ENCODE data around the gene LAMA2. TPM values are rescaled to one million over a fixed set of nuclear protein-coding genes. Genes with fewer than 3 reads are reported as not detected.
A peak's percentile ranks its signal among the peaks of the same experiment; 100 is the strongest.

Gene LAMA2
- total and polyA plus RNA-seq, 4 donors, result 6.0 to 86.5 (median 46.4) TPM

DNA sequence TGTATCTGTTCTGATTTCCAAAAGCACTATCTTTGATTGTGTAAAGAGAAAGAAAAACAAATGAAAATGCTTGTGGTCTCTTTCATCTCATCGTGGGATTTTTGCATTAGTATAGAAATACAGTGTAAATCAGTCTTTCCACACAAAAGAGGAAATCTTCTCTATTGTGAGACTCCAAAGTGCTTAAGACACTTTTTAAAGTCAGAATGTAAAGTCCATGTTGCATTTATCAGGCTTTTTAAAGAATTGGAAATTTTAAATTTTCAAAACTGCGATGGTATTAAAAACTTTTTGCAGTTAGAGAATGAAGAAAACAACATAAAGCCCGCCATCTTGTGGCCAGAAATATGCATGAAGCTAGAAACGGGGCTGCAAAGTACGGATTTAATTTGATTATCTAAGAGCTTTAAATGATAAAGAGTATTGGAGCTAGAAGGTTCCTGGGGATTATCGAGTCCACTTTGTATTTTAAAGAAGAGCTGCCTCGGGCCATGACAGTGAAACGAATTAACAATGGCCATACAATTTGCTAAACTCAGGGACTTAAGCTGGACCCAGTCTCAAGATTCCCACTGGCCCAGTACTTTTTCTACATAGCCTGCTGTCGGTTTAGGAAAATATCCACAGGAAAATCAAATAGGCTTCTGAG is 487.5 kb downstream of the LAMA2 start:
- H3K27ac ChIP-seq (ENCODE audit: low read depth in 1 of 2, low read length in 2 of 2), result no peak overlapping the region
- intact Hi-C loops (cut with DNase I), result no loop called here
- ATAC-seq (ENCODE audit: low FRiP score) (no peak), DNase-seq (peak in 1 of 2 donors; percentile 40)
- H3K4me1 ChIP-seq (ENCODE audit: control insufficient read depth in 1 of 2, insufficient read depth in 2 of 2, low read length in 2 of 2), result no peaks in the 10 kb centered on the region
- 5 to 6% methylated on average over 9 of the region's 9 CpGs for WGBS, 2 donors
- peaks cover 0 to 1% of the 10 kb centered on the region in 2 donors for H3K36me3 ChIP-seq (ENCODE audit: control insufficient read depth in 1 of 2, insufficient read depth in 2 of 2, low read length in 1 of 2)
- peak overlapping the region in 1 of 2 donors; percentile 10 for H3K4me3 ChIP-seq (ENCODE audit: low read length in 2 of 2)
- no peaks in the 10 kb centered on the region for H3K27me3 ChIP-seq (ENCODE audit: control insufficient read depth in 1 of 2, insufficient read depth in 2 of 2, low read length in 1 of 2)
- H3K9me3 ChIP-seq (ENCODE audit: control insufficient read depth, low read length), result no peaks in the 10 kb centered on the region

DNA sequence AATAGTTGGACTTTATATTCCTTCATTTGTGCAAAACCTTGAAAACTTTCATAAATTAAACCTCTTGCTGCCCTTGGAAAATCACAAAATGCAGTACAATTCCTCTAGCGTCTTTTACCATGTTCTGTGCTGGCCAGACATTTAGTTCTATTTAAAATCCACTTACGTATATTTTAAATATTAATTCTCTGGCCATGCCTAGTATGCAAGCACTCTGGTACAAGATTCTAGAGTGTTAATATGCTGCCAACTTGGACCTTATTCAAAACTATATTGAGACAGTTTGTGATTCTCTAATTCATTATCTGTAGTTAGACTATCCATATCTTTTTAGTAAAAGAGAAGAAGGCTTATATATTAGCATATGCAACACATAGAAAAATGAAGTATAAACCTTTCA is 498.9 kb downstream of the LAMA2 start:
- H3K4me3 ChIP-seq (ENCODE audit: low read length in 2 of 2), result no peak overlapping the region
- no peaks in the 10 kb centered on the region for H3K36me3 ChIP-seq (ENCODE audit: control insufficient read depth in 1 of 2, insufficient read depth in 2 of 2, low read length in 1 of 2)
- no peaks in the 10 kb centered on the region for H3K9me3 ChIP-seq (ENCODE audit: control insufficient read depth, low read length)
- no peaks in the 10 kb centered on the region for H3K27me3 ChIP-seq (ENCODE audit: control insufficient read depth in 1 of 2, insufficient read depth in 2 of 2, low read length in 1 of 2)
- DNase-seq (no peak), ATAC-seq (ENCODE audit: low FRiP score) (no peak)
- 38 to 43% methylated on average over 2 of the region's 2 CpGs for whole genome bisulfite sequencing, 2 donors
- H3K4me1 ChIP-seq (ENCODE audit: control insufficient read depth in 1 of 2, insufficient read depth in 2 of 2, low read length in 2 of 2), result no peaks in the 10 kb centered on the region
- intact Hi-C loops (cut with DNase I), result no loop called here
- no peak overlapping the region for H3K27ac ChIP-seq (ENCODE audit: low read depth in 1 of 2, low read length in 2 of 2)

- intact Hi-C loops (cut with DNase I), result no loop called here
- Histone ChIP-seq H3K36me3 (ENCODE audit: control insufficient read depth in 1 of 2, insufficient read depth in 2 of 2, low read length in 1 of 2) (no peaks in the 10 kb centered on the region), H3K27me3 (ENCODE audit: control insufficient read depth in 1 of 2, insufficient read depth in 2 of 2, low read length in 1 of 2) (no peaks in the 10 kb centered on the region), H3K9me3 (ENCODE audit: control insufficient read depth, low read length) (no peaks in the 10 kb centered on the region), H3K4me1 (ENCODE audit: control insufficient read depth in 1 of 2, insufficient read depth in 2 of 2, low read length in 2 of 2) (no peaks in the 10 kb centered on the region), H3K4me3 (ENCODE audit: low read length in 2 of 2) (no peak overlapping the region), H3K27ac (ENCODE audit: low read depth in 1 of 2, low read length in 2 of 2) (no peak overlapping the region)
- 94 to 95% methylated on average over 7 of the region's 7 CpGs for whole genome bisulfite sequencing, 2 donors
- ATAC-seq (ENCODE audit: low FRiP score) (no peak), DNase-seq (no peak)
These were observed 500.0 kb downstream of the LAMA2 start for GRCh38 chr6:129382916-129383315.

- Histone ChIP-seq H3K9me3 (ENCODE audit: control insufficient read depth, low read length) (no peaks in the 10 kb centered on the region), H3K4me1 (ENCODE audit: control insufficient read depth in 1 of 2, insufficient read depth in 2 of 2, low read length in 2 of 2) (no peaks in the 10 kb centered on the region), H3K36me3 (ENCODE audit: control insufficient read depth in 1 of 2, insufficient read depth in 2 of 2, low read length in 1 of 2) (no peaks in the 10 kb centered on the region), H3K4me3 (ENCODE audit: low read length in 2 of 2) (no peak overlapping the region), H3K27ac (ENCODE audit: low read depth in 1 of 2, low read length in 2 of 2) (no peak overlapping the region), H3K27me3 (ENCODE audit: control insufficient read depth in 1 of 2, insufficient read depth in 2 of 2, low read length in 1 of 2) (no peaks in the 10 kb centered on the region)
- intact Hi-C loops (cut with DNase I), result no loop called here
- DNase-seq (no peak), ATAC-seq (ENCODE audit: low FRiP score) (no peak)
- 82 to 87% methylated on average over 1 of the region's 1 CpG for WGBS, 2 donors
These were observed 502.2 kb downstream of the LAMA2 start for GRCh38 chr6:129385117-129385516.

GRCh38 chr6:129390900-129391299 is 508.0 kb downstream of the LAMA2 start:
- no peak overlapping the region for H3K4me3 ChIP-seq (ENCODE audit: low read length in 2 of 2)
- no peak overlapping the region for H3K27ac ChIP-seq (ENCODE audit: low read depth in 1 of 2, low read length in 2 of 2)
- no peaks in the 10 kb centered on the region for H3K4me1 ChIP-seq (ENCODE audit: control insufficient read depth in 1 of 2, insufficient read depth in 2 of 2, low read length in 2 of 2)
- WGBS, 2 donors, result 63 to 70% methylated on average over 2 of the region's 2 CpGs
- no peaks in the 10 kb centered on the region for H3K9me3 ChIP-seq (ENCODE audit: control insufficient read depth, low read length)
- DNase-seq, result no peak
- H3K27me3 ChIP-seq (ENCODE audit: control insufficient read depth in 1 of 2, insufficient read depth in 2 of 2, low read length in 1 of 2), result no peaks in the 10 kb centered on the region
- intact Hi-C loops (cut with DNase I), result no loop called here
- ATAC-seq (ENCODE audit: low FRiP score), result no peak
- no peaks in the 10 kb centered on the region for H3K36me3 ChIP-seq (ENCODE audit: control insufficient read depth in 1 of 2, insufficient read depth in 2 of 2, low read length in 1 of 2)

DNA sequence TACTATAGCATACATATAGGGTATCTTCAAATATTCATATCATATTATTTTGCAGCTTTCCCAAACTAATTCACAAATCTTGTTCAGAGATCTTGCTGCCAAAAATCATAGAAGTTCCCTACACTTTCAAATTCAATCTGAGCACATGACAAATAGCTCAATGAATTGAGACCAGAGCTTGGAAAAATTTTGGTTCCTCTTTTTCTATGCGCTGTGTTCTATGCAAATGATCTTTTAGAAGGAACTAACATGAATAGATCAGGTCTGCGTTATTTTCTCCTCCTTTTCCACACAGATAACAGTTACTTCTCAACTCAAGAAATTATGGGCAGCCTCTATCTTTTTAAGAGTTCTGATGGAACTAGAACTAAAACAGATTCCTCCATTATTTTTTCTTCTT is 510.7 kb downstream of the LAMA2 start:
- 92 to 96% methylated on average over 2 of the region's 2 CpGs for WGBS, 2 donors
- ATAC-seq (ENCODE audit: low FRiP score), result no peak
- intact Hi-C loops (cut with DNase I), result no loop called here

DNA sequence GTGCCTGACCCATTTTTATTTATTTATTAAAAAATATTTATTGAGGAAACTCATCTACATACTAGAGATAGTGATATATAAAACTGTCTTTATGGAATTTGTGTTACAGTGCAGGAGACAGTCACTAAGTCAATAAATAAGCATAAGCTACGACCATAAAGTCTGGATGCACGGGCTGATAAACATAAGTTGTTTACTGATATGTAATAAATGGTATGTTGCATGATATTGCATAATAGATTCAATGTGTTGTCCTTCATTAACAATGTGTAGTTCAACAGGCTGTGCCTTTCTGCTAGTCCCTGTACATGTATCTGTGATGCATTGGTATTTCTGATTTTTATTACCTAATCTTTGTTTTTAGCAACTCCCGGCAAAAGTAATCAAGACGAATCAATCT is 515.8 kb downstream of the LAMA2 start:
- no peak for DNase-seq
- no peaks in the 10 kb centered on the region for H3K36me3 ChIP-seq (ENCODE audit: control insufficient read depth in 1 of 2, insufficient read depth in 2 of 2, low read length in 1 of 2)
- WGBS, 2 donors, result 93 to 94% methylated on average over 4 of the region's 4 CpGs

More for the DNA sequence above, 510.7 kb downstream of the LAMA2 start:
- H3K36me3 ChIP-seq (ENCODE audit: control insufficient read depth in 1 of 2, insufficient read depth in 2 of 2, low read length in 1 of 2), result no peaks in the 10 kb centered on the region
- no peak for DNase-seq
- no peaks in the 10 kb centered on the region for H3K4me1 ChIP-seq (ENCODE audit: control insufficient read depth in 1 of 2, insufficient read depth in 2 of 2, low read length in 2 of 2)
- no peak overlapping the region for H3K27ac ChIP-seq (ENCODE audit: low read depth in 1 of 2, low read length in 2 of 2)
- H3K4me3 ChIP-seq (ENCODE audit: low read length in 2 of 2), result no peak overlapping the region
- H3K27me3 ChIP-seq (ENCODE audit: control insufficient read depth in 1 of 2, insufficient read depth in 2 of 2, low read length in 1 of 2), result no peaks in the 10 kb centered on the region
- H3K9me3 ChIP-seq (ENCODE audit: control insufficient read depth, low read length), result no peaks in the 10 kb centered on the region

DNA sequence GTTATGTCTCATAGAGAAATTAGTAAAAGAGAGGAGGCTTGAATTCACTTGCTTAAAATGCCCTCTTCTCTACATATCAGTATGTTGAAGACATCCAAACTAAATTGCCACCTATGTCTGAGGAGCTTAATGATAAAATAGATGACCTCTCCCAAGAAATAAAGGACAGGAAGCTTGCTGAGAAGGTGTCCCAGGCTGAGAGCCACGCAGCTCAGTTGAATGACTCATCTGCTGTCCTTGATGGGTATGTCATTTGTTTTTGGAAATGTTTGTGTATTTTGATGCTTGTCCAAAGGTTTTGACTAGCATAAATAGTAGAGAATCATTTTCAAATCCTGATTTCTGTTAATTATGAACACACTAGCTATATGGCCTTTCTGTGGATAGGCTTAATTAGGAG is 519.3 kb downstream of the LAMA2 start:
- Histone ChIP-seq H3K36me3 (ENCODE audit: control insufficient read depth in 1 of 2, insufficient read depth in 2 of 2, low read length in 1 of 2) (no peaks in the 10 kb centered on the region), H3K27me3 (ENCODE audit: control insufficient read depth in 1 of 2, insufficient read depth in 2 of 2, low read length in 1 of 2) (no peaks in the 10 kb centered on the region), H3K9me3 (ENCODE audit: control insufficient read depth, low read length) (no peaks in the 10 kb centered on the region), H3K27ac (ENCODE audit: low read depth in 1 of 2, low read length in 2 of 2) (no peak overlapping the region), H3K4me3 (ENCODE audit: low read length in 2 of 2) (no peak overlapping the region), H3K4me1 (ENCODE audit: control insufficient read depth in 1 of 2, insufficient read depth in 2 of 2, low read length in 2 of 2) (no peaks in the 10 kb centered on the region)
- ATAC-seq (ENCODE audit: low FRiP score) (no peak), DNase-seq (no peak)
- intact Hi-C loops (cut with DNase I), result loop anchor here in 1 of 2 donors (5.0 kb wide), 1 partner anchor 45 kb away; no protein-coding TSS in a partner anchor
- WGBS, 2 donors, result 41 to 56% methylated on average over 1 of the region's 1 CpG

More for the DNA sequence above, 515.8 kb downstream of the LAMA2 start:
- no peaks in the 10 kb centered on the region for H3K9me3 ChIP-seq (ENCODE audit: control insufficient read depth, low read length)
- intact Hi-C loops (cut with DNase I), result no loop called here
- H3K27me3 ChIP-seq (ENCODE audit: control insufficient read depth in 1 of 2, insufficient read depth in 2 of 2, low read length in 1 of 2), result no peaks in the 10 kb centered on the region
- no peaks in the 10 kb centered on the region for H3K4me1 ChIP-seq (ENCODE audit: control insufficient read depth in 1 of 2, insufficient read depth in 2 of 2, low read length in 2 of 2)
- ATAC-seq (ENCODE audit: low FRiP score), result no peak
- no peak overlapping the region for H3K27ac ChIP-seq (ENCODE audit: low read depth in 1 of 2, low read length in 2 of 2)
- no peak overlapping the region for H3K4me3 ChIP-seq (ENCODE audit: low read length in 2 of 2)

- H3K27ac ChIP-seq (ENCODE audit: low read depth in 1 of 2, low read length in 2 of 2), result no peak overlapping the region
- intact Hi-C loops (cut with DNase I), result no loop called here
- no peaks in the 10 kb centered on the region for H3K4me1 ChIP-seq (ENCODE audit: control insufficient read depth in 1 of 2, insufficient read depth in 2 of 2, low read length in 2 of 2)
- WGBS, 2 donors, result 95 to 97% methylated on average over 1 of the region's 1 CpG
- H3K36me3 ChIP-seq (ENCODE audit: control insufficient read depth in 1 of 2, insufficient read depth in 2 of 2, low read length in 1 of 2), result peaks cover 0 to 4% of the 10 kb centered on the region in 2 donors
- H3K27me3 ChIP-seq (ENCODE audit: control insufficient read depth in 1 of 2, insufficient read depth in 2 of 2, low read length in 1 of 2), result no peaks in the 10 kb centered on the region
- H3K4me3 ChIP-seq (ENCODE audit: low read length in 2 of 2), result no peak overlapping the region
- H3K9me3 ChIP-seq (ENCODE audit: control insufficient read depth, low read length), result no peaks in the 10 kb centered on the region
- no peak for ATAC-seq (ENCODE audit: low FRiP score)
- DNase-seq, result no peak
These were observed 528.2 kb downstream of the LAMA2 start for GRCh38 chr6:129411092-129411491.
